ENCODE results near the gene MVB12A. TPM values are rescaled to one million over a fixed set of nuclear protein-coding genes. Genes with fewer than 3 reads are reported as not detected.

Gene MVB12A
- total RNA-seq, 4 donors from 2014 or later, result 52.2 to 68.0 (median 64.1) TPM

DNA sequence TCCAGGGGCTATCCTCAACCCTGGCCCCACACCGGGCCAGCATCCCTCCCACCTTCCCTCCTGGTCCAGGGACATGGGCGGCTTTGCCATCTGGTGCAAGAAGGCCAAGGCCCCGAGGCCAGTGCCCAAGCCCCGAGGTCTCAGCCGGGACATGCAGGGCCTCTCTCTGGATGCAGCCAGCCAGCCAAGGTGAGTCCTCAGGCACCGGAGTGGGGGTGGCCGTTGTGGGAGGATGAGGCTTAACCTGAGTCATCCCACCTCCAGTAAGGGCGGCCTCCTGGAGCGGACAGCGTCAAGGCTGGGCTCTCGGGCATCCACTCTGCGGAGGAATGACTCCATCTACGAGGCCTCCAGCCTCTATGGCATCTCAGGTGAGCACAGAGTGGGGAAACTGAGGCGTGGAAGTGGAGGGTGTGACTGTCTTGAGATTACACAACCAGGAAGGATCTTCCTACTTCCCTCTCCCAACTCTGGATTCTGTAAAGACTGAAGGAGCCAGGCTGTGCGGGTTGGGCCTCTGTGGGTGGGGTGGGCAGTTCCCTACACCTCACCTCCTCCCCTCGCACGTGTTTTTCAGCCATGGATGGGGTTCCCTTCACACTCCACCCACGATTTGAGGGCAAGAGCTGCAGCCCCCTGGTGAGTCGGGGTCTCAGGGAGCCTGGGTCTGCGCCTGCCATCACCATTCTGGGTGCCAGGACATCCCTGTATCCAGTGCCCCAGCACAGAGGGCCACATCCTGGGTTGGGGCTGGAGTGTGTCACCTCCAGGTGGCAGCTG lies 3.8 kb downstream of the MVB12A start:
- Histone ChIP-seq H3K4me1 (peaks cover 0 to 13% (median 1%) of the 10 kb centered on the region in 4 donors), H3K27me3 (no peaks in the 10 kb centered on the region), H3K9me3 (no peaks in the 10 kb centered on the region), H3K27ac (no peak overlapping the region), H3K4me3 (no peak overlapping the region), H3K36me3 (peaks cover 0 to 7% (median 0%) of the 10 kb centered on the region in 3 donors)
- DNase-seq, result no peak
- TF ChIP-seq POLR2A (IDR thresholded peaks at IDR 0.05), result no peak
- TF ChIP-seq, protein P1, sequence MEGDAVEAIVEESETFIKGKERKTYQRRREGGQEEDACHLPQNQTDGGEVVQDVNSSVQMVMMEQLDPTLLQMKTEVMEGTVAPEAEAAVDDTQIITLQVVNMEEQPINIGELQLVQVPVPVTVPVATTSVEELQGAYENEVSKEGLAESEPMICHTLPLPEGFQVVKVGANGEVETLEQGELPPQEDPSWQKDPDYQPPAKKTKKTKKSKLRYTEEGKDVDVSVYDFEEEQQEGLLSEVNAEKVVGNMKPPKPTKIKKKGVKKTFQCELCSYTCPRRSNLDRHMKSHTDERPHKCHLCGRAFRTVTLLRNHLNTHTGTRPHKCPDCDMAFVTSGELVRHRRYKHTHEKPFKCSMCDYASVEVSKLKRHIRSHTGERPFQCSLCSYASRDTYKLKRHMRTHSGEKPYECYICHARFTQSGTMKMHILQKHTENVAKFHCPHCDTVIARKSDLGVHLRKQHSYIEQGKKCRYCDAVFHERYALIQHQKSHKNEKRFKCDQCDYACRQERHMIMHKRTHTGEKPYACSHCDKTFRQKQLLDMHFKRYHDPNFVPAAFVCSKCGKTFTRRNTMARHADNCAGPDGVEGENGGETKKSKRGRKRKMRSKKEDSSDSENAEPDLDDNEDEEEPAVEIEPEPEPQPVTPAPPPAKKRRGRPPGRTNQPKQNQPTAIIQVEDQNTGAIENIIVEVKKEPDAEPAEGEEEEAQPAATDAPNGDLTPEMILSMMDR (IDR thresholded peaks at IDR 0.05), result no peak

DNA sequence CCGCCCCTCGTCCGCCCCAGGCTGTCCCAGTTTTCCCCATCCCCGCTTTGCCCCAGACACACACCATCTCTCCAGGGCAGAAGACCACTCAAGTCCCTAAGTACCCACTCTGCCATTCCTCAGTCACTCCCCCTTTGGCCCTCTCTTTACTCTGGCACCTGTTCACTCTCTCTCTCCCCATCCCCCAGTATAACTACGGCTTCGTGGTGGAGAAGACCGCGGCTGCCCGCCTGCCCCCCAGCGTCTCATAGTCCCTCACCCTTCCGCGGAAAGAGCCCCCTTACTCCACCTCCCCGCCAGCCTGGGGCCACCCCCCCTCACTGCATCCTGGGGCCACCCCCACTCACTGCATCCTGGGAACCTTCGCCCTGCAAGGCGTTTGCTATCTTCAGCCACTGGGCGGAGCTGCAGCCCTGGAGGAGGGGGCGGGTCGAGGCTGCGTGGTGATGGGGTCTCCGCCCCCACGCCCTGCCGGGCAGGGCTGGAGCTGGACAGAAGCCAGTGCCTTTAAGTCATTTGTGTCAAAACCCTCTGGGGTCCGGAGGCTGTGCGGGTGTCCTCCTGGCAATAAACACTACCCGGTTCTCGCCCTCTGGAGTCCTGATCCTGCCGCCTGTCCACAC lies 5.0 kb downstream of the MVB12A start:
- H3K9me3 ChIP-seq, result no peaks in the 10 kb centered on the region
- TF ChIP-seq POLR2A (IDR thresholded peaks at IDR 0.05), result no peak
- TF ChIP-seq, protein P1 (IDR thresholded peaks at IDR 0.05), result peak in 3 of 6 experiments; percentile 13 to 35 (median 21)
- DNase-seq, result peak in 1 of 3 donors; percentile 53

DNA sequence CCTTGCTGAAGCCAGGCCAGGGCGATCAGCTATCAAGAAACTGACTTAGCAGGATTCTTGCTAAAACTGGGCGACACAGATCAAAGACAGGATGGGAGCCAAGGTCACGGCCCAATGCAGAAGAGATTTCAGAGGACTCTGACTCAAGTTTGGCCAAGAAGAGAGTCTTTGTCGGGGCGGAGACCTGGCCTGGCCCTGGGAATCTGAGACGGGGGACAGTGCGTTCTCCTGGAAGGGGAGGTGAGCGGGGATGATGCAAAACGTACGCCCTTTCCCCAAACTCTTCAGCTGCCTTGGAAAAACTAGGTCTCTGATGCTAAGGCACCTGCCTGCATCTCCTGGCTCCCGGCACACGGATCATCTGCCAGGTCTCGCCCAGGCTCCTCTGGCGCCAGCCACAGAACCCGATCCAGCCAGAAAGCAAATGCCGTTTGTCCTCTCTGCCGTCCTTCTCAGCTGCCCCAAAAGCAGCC lies 9.8 kb downstream of the MVB12A start:
- no peak for DNase-seq
- Histone ChIP-seq H3K27ac (no peak overlapping the region), H3K27me3 (no peaks in the 10 kb centered on the region), H3K4me1 (no peaks in the 10 kb centered on the region), H3K9me3 (no peaks in the 10 kb centered on the region), H3K36me3 (no peaks in the 10 kb centered on the region), H3K4me3 (no peak overlapping the region)
- no peak for TF ChIP-seq POLR2A (IDR thresholded peaks at IDR 0.05)
- TF ChIP-seq, protein P1 (IDR thresholded peaks at IDR 0.05), result no peak

More for the DNA sequence above, 5.0 kb downstream of the MVB12A start:
- Histone ChIP-seq H3K27me3 (no peaks in the 10 kb centered on the region), H3K4me1 (peaks cover 0 to 7% (median 0%) of the 10 kb centered on the region in 4 donors), H3K4me3 (no peak overlapping the region), H3K27ac (no peak overlapping the region), H3K36me3 (peaks cover 0 to 7% (median 0%) of the 10 kb centered on the region in 3 donors)

DNA sequence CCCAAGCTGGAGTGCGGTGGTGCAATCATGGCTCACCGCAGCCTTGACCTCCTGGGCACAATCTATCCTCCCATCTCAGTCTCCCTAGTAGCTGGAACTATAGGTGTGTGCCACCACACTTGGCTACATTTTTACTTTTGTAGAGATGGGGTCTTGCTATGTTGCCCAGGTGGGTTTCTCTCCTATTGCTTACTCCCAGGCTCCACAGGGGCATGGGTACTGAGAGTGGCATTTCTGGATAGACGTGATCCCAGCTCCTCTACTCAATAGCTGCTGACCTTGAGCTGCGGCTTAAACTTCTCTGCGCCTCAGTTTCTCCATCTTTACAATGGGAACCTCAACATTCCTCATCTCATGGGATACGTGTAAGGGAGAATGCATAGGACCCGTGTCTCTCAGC lies 11.6 kb downstream of the MVB12A start:
- Histone ChIP-seq H3K9me3 (no peaks in the 10 kb centered on the region), H3K4me3 (no peak overlapping the region), H3K27me3 (no peaks in the 10 kb centered on the region), H3K36me3 (no peaks in the 10 kb centered on the region), H3K27ac (no peak overlapping the region), H3K4me1 (no peaks in the 10 kb centered on the region)
- no peak for DNase-seq
- no peak for TF ChIP-seq POLR2A (IDR thresholded peaks at IDR 0.05)
- TF ChIP-seq, protein P1 (IDR thresholded peaks at IDR 0.05), result no peak

DNA sequence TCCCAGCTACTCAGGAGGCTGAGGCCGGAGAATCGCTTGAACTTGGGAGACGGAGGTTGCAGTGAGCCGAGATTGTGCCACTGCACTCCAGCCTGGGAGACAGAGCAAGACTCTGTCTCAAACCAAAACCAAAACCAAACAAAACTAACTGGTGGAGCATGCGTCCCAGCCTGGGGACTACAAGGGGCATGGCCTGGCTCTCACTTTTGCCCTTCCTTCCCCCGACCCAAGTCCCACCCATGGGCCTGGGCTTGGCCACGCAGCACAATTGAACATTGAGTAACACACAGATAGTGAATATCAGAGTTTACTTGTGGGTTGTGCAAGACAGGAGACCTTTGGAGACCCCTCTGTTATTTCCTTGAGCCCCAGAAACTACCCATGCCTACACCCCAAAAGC lies 15.4 kb downstream of the MVB12A start:
- no peaks in the 10 kb centered on the region for H3K36me3 ChIP-seq
- H3K4me1 ChIP-seq, result no peaks in the 10 kb centered on the region
- H3K27ac ChIP-seq, result no peak overlapping the region
- no peak overlapping the region for H3K4me3 ChIP-seq
- DNase-seq, result no peak
- H3K27me3 ChIP-seq, result no peaks in the 10 kb centered on the region
- H3K9me3 ChIP-seq, result no peaks in the 10 kb centered on the region
- TF ChIP-seq, protein P1 (IDR thresholded peaks at IDR 0.05), result no peak
- no peak for TF ChIP-seq POLR2A (IDR thresholded peaks at IDR 0.05)
